GM21381 (cell line): ENCODE data around the gene NPFFR1.
"Not testable (repeated sequence)": the region's sequence is repeated elsewhere in the genome, so short reads cannot be mapped to it uniquely, and the experiment has no call there.

Experiments used
- ATAC-seq: cut with Tn5 transposase; IDR thresholded peaks from one replicate; pipeline ENCODE4 v1.9.1; 2021; ENCODE audit warnings: mild to moderate bottlenecking, moderate library complexity; ENCODE audit not compliant: unreplicated experiment

Gene NPFFR1

DNA sequence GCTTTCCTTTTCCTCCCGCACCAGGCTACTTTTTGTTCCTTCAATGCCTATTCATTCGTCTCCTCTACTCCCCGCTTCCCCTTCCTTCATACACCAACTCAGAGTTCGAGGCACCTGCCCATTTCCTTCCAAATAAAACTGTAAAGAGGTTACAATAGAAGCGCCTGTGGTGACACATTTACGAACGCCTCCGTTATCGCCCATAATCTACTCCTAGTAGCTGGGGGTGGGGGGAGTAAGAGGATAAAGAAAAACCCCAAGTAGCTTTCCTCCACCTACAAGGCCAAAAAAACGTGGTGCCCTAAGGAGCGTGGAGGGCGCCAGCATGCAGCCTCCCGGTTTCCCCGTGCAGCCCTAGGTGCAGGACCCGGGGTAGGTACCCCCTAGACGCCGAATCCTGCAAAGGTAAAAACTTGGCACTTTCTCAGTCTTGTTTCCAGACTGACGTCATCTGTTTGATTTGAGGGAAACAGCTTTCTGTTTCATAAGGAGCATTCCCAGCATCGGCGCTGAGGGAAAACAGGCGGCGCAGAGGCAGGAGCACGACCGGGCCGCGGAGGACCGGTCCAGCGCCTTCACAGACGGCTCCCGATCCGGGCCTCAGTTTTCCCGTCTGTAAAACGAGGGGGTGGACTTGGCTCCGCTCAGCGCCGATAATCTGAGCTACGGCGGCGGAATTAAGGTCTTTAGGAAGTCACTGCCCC is 51.5 kb downstream of the NPFFR1 start:
- no peak for ATAC-seq

DNA sequence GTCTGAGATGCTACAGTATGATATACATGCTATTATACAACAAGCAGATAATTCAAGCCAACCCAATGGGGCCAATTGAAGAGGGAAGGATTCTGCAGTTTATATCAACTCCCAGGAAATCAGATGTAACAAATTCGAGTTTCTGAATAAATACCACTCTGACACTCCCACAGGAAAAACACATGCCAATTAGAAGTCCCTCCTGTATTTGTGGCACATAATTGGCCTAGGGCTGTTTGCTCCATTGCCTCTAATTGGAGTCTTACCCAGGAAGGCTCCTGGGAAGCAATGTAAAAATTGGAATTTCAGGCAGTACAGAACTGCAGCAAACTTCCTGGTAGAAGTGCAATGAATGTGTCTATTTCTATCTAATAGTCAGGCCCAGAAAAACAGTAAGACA is 55.3 kb downstream of the NPFFR1 start:
- ATAC-seq, result no peak

DNA sequence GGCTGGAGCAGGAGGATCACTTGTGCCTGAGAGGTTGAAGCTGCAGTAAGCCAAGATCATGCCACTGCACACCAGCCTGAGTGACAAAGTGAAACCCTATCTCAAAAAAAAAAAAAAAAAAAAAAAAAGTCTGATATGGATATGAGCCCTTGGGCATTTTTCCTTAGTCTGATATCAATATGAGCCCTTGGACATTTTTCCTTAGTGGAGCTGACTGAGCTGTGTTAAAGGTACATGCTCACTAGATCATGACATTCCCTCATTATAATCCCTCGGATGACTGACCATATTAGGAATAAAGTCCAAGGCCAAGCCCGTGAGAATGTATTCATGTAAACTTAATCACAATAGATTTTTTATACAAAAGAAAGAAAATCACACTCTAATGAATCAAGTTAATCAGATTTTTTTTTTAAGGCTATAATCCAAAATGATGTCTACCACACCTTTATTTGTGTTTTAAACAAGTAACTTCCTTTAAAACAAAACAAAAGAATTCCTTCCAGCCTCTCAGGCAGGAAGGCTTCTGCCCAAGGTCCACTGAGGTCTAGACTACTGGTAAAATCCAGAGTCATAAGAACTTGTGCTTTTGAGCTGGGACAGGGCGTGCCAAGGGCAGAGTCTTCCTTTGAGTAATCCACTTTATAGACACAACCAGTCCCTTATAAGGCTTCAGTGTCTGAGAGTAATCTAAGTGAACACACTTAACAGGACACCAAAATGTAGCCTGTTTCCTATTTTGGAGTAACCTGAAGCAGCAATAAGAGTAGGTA is 56.1 kb downstream of the NPFFR1 start:
- ATAC-seq, result no peak

DNA sequence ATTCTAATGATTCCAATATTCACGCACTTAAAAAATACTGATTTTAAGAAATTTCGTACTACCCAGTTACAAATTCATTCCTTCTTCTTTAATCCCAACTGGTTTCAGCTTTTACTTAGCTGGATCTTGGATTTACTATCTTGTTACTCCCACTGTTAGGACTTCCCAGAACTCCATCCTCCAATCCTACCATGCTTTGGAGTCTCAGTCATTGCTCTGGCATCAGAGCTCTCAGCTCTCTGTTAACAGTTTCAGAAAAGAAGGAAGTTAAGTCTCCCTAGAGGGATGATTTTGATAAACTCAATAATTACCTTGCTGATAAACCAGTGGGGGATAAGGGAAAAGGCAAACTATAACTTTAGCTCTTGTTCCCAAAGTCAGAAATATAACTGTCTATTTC is 60.1 kb downstream of the NPFFR1 start:
- ATAC-seq, result no peak

DNA sequence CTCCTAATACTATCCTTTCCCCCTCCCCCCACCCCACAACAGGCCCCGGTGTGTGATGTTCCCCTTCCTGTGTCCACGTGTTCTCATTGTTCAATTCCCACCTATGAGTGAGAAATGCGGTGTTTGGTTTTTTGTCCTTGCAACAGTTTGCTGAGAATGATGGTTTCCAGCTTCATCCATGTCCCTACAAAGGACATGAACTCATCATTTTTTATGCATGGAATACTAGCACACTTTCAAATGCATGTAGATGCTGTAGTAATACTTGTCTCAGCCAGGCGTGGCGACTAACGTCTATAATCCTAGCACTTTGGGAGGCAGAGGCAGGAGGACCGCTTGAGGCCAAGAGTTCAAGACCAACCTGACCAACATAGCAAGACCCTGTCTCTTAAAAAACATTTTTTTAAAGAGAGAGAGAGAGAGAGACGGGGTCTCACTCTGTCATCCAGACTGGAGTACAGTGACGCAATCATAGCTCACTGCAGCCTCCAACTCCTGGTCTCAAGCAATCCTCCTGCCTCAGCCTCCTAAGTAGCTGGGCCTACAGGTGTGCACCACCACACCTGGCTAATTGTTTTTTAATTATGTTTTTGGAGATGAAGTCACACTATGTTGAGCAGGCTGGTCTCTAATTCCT is 60.9 kb downstream of the NPFFR1 start:
- not testable (repeated sequence) for ATAC-seq

DNA sequence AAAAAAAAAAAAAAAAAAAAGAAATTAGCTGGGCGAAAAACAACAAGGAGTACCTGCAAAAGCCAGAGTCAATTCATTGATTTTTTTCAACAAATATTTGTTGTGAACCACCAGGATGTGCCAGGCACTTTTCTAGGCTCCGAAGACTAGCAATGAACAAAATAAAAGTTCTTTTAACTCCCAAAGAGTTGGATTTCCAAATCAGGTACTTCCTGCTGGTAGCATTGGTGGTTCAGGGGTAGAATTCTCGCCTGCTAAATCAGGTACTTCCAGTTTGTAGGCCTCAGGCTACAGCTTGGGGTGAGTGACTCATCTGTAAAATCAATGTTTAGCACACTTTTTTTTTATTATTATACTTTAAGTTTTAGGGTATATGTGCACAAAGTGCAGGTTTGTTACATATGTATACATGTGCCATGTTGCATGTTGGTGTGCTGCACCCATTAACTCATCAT is 61.4 kb downstream of the NPFFR1 start:
- no peak for ATAC-seq

DNA sequence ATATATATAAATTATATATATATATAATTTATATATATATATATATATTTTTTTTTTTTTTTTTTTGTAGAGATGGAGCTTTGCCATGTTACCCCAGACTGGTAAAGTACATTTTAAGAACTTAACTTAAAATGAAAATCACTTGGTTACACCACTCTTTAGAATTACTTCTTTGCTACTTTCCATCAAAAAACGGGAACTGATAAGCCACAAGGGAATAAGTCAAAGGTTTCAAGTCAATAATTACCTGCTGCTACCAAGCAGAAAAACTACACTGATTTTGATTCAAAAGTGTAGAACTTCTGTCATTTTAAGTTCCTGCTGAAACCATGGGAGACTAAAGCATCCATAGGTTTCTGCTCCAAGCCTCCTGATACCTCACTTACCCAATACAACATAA is 62.8 kb downstream of the NPFFR1 start:
- peak; percentile 35 for ATAC-seq

DNA sequence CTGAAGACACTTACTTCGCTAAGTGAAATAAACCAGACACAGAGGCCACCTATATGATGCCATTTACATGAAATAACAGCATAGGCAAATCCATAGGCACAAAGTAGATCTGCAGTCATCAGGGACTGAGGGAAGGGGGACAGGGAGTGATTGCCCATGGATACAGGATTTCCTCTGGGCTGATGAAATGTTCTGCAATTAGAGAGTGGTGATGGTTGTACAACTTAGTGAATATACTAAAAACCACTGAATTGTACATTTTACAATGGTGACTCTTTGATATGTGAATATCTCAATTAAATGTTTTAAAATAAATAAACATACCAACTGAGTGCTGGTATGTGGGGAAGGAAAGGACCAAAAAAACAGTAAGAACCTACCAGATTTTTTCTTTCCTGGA is 70.9 kb downstream of the NPFFR1 start:
- ATAC-seq, result no peak

DNA sequence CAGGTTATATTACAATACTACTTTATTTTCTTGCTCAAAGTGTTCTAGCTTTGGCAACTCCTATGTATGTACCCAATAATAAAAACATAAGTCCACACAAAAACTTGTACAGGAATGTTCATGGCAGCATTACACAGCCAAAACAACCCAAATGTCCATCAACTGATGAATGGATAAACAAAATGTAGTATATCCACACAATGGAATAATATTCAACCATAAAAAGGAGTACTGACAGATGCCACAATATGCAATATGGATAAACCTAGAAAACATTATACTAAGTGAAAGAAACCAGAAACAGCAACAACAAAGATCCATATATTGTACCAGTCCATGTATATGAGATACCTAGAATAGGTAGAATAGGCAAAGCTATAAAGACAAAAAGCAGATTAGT is 71.5 kb downstream of the NPFFR1 start:
- no peak for ATAC-seq

DNA sequence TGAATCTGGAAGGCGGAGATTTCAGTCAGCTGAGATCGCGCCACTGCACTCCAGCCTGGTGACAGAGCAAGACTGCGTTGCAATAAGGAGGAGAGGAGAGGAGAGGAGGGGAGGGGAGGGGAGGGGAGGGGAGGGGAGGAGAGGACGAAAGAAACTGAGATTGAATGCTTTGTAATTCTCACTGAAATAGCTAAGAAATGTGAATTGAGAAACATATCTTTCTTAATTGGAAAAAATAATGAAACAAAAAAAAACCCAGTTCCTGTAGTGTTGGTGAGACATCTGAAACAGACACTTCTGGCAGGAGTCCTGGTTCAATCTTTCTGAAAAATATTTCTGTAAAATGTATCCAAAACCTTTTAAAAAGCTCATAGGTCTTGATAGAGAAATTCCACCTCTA is 77.0 kb downstream of the NPFFR1 start:
- ATAC-seq, result no peak

DNA sequence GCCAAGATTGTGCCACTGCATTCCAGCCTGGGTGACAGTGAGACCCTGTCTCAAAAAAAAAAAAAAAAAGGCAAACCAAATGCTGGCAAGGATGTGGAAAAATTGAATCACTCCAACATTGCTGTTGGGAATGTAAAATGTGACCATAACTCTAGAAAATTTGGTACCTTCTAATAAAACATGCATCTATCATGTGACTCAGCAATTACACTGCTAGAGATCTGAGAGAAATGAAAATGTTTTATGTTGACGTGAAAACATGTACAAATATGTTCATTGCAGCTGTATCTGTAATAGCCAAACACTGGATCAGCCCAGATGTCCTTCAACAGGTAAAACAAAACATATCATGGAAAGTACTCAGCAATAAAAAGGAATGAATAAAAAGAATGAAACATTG is 82.7 kb downstream of the NPFFR1 start:
- ATAC-seq, result no peak

DNA sequence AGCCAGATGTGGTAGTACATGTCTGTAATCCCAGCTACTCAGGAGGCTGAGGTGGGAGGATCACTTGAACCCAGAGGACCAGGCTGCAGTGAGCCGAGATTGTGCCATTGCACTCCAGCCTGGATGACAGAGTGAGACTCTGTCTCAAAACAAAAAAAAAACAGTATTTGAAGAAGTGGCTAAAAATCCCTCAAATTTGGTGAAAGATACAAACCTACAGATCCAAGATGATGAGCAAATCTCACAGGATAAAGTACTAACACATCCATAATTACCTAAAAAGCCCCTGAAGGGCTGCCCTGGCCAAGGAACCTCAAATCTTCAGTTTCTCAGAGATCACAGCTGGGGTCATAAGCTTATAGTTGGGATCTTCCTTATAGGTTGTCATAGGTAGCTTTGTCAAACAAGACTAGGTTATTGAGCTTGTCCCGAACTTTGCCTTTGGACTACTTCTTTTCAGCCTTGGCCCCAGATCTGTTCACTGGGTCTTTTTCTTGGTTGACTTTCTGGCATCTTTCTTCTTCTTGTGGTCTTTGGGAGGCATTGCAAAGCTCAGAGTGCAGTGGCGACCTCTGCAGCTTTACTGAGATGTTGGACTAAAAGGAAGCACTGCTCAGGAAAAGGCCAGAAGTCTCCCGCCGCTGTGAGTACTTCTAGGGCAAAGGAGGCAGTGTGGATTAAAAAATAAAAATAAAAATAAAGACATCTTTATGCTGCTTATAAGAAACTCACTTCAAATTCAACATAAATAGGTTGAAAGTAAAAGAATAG is 84.9 kb downstream of the NPFFR1 start:
- ATAC-seq, result no peak
